ENCODE measurements around the gene PPP1R3G.

GRCh38 chr6:5123296-5124143, 38.4 kb downstream of the PPP1R3G start:
- TF ChIP-seq POLR2A (IDR thresholded peaks at IDR 0.05) (no peak), CTCF (IDR thresholded peaks at IDR 0.05) (no peak)

All from ovary (tissue), 3 donors.